Right lobe of liver (tissue), 4 donors: ENCODE measurements around the gene NACC1.

Experiments used
- CTCF ChIP-seq, 4 donors: fragments of 200-600 bp in 3 of 4; fragments of 450-650 bp in 1 of 4; IDR thresholded peaks; one replicate each; pipeline versions ENCODE4 v1.5.1 to v1.8.0; 2016 to 2022; ENCODE audit warnings: antibody characterized with exemption in 4 of 4, mild to moderate bottlenecking in 2 of 4
- POLR2A ChIP-seq: fragments of 450-650 bp; IDR thresholded peaks from one replicate; pipeline ENCODE4 v1.6.1; 2017; ENCODE audit warnings: antibody characterized with exemption, mild to moderate bottlenecking
- donor health status: DM: no; HTN: no; CAD: no.
- donor health status: DM: no; HTN: no; CAD: no.
- donor health status: DM: no; HTN: yes; CAD: no.

- no peak for TF ChIP-seq CTCF (IDR thresholded peaks at IDR 0.05)
- TF ChIP-seq POLR2A, result no peak
These were observed 35.1 kb upstream of the NACC1 start for GRCh38 chr19:13083008-13083404.
